Measurements from ENCODE around the gene FRMD4A.

The FRMD4A gene

DNA sequence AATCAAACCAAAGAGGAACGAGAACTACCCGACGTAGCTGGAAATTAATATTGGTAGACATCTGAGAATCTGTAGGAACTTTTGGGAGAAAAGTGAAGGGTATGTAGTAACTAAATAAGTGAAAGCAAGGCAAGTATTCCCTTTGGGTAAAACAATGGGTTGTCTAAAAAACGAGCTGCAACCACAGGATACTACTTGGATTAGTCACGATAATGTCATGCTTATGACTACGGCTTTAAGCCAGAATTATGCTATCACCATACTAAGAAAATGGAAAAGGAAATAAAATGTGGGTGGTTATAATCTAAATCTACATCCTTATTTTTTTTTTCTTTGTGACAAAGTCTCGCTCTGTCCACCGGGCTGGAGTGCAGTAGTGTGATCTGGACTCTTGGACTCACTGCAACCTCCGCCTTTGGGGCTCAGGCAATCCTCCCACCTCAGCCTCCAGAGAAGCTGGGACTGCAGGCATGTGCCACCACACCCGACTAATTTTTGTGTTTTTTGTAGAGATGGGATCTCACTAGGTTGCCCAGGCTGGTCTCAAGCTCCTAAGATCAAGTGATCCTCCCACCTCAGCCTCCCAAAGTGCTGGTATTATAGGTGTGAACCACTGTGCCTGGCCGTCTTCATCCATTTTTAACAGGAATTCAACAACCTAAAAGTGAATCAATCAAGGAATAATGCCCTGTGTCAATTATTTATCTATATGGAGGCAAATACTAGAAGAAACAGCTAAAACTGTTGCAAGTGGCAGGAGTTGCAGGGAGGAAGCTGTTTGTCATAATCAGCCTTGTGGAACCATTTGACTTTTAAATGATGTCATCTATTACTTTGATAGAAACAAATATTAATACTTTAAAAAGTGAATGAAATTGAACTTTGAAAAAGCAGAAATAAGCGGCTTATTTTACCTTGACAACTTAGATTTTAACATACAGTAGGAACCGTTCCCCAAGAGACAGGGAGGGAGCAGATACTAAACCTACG lies 554.6 kb downstream of the FRMD4A start:
- TF ChIP-seq, protein P1, sequence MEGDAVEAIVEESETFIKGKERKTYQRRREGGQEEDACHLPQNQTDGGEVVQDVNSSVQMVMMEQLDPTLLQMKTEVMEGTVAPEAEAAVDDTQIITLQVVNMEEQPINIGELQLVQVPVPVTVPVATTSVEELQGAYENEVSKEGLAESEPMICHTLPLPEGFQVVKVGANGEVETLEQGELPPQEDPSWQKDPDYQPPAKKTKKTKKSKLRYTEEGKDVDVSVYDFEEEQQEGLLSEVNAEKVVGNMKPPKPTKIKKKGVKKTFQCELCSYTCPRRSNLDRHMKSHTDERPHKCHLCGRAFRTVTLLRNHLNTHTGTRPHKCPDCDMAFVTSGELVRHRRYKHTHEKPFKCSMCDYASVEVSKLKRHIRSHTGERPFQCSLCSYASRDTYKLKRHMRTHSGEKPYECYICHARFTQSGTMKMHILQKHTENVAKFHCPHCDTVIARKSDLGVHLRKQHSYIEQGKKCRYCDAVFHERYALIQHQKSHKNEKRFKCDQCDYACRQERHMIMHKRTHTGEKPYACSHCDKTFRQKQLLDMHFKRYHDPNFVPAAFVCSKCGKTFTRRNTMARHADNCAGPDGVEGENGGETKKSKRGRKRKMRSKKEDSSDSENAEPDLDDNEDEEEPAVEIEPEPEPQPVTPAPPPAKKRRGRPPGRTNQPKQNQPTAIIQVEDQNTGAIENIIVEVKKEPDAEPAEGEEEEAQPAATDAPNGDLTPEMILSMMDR (conservative IDR thresholded peaks at IDR 0.05), result no peak
- H3K27ac ChIP-seq, result peak overlapping the region; percentile 67

DNA sequence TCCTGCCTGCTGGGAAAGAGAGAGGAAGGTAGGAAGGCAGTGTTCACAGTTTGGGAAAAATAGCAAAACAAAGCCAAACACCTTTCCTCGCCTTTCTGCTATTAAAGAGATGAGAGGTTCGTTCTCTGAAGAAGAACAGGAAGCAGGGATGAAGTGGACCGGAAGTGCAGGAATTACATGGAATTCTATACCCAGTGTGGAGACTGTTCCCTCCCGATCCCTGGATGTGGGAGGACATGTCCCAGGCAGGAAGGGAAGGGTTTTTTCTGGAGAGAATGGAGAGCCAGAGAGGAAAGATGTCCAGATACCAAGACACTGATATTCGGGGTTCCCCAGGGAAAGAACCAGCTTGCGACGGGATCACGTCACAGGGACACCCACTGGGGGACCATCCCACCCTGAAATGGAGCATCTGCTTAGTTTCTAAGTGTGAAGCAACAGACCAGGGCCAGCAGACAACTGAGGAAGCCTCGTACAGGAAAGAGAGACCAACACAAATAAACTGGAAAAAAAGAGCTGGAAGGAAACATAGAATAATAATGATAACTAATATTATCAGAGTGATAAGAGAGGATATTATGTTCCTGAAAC lies 556.3 kb downstream of the FRMD4A start:
- no peak overlapping the region for H3K27ac ChIP-seq
- TF ChIP-seq, protein P1 (conservative IDR thresholded peaks at IDR 0.05), result no peak

DNA sequence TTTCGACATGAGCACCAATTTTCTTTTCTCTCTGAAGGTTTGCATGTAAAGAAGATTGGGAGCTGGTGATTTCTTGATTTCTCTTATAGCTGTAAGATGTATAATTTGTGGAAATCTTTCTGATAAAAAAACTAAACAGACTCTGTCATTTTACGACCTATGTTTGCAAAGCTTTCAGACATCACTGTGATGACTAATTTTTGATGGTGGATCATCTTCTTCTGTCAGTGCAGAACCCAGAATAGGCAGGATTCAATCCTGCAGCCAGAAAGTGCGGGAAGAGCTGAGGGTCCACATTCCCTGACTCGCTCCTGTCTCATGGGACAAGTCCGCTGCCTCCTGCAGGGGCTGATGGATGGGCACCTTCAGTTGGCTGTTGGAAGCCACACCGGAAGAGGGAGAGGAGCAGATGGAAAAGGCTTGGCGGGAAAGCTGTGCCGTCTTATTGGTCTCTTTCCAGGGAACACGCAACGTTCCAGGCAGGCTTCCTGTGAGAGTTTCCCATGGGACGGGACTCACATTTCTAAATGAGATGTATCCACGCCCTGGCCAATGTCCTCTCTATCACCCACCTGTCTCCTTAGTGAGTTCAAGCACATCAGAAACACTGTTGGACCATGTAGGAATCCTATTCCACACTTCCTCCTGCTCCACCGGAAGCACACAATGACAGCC lies 557.1 kb downstream of the FRMD4A start:
- TF ChIP-seq, protein P1 (conservative IDR thresholded peaks at IDR 0.05), result no peak
- no peak overlapping the region for H3K27ac ChIP-seq

DNA sequence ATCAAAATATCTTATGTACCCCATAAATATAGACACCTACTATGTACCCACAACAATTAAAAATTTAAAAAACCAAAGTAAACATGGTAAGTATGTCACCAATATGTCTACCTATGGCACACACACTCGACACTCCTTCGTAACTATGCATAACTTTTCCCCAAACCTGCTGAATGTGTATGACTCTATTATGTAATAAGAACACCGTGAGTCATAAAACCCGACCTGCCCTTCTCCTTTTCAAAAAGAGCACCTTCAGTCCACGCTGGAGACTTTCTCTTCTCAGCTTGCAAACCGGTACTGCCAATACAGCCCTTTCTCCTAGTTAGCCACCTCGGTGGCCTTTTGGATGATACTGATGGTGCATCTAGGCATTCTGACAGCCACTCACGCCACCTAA lies 557.7 kb downstream of the FRMD4A start:
- TF ChIP-seq, protein P1 (conservative IDR thresholded peaks at IDR 0.05), result no peak
- no peak overlapping the region for H3K27ac ChIP-seq

DNA sequence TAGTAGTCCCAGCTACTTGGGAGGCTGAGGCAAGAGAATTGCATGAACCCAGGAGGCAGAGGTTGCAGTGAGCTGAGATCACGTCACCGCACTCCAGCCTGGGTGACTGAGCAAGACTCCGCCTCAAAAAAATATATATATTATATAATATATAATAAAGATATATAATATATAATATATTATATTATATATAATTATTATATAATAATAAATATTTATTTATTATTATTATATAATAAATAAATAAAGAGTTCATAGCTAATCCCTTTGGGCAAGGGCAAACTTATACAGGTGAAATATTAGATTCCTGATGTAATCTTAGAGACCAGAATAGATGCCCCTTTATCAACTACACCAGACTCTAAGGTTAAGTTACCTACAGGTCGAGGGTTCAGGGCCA lies 558.7 kb downstream of the FRMD4A start:
- H3K27ac ChIP-seq, result no peak overlapping the region
- TF ChIP-seq, protein P1 (conservative IDR thresholded peaks at IDR 0.05), result no peak

DNA sequence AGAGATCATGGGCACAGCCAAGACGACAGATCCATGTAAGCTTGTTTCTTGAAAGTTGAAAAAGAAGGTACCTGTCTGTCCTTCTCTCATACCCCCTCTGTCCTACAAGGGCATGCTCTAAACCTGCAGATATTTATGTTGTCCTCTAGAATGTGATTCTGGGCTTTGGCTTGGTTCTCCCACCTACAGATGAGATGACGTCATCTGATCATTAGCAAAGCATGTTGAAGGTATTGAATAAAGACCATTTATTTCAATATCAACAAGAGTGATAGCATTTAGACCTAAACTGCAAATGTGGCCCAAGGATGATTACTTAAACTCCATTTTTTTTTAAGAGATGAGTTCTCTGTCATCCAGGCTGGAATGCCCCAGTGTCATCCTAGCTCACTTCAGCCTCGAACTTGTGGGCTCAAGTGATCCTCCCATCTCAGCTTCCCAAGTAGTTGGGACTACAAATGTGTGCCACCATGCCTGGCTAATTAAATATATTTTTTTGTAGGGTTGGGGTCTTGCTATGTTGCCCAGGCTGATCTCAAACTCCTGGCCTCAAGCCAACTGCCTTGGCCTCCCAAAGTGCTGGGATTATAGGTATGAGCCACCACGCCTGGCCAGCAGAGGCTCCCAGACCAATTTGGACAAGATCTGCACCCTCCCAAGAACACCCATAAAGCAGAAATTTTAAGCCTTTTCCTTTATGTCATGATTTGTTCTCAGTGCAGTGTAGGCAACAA lies 559.8 kb downstream of the FRMD4A start:
- TF ChIP-seq, protein P1 (conservative IDR thresholded peaks at IDR 0.05), result no peak
- no peak overlapping the region for H3K27ac ChIP-seq

All from VCaP (cell line).